ENCODE measurements around the gene ZNF804A.

Gene ZNF804A

GRCh38 chr2:184598316-184599053 is at the start of gene ZNF804A:
Gene ZNF804A, plus strand, starts transcription at chr2:184598529. Its CDS starts 431 bp downstream, at chr2:184598960.
- no peak for DNase-seq (ENCODE audit: low read depth in 1 of 2, low spot score in 1 of 2)

- DNase-seq (ENCODE audit: low read depth in 1 of 2, low spot score in 1 of 2), result no peak
Observed at GRCh38 chr2:184549153-184549552, 49.2 kb upstream of the ZNF804A start.

- DNase-seq (ENCODE audit: low read depth in 1 of 2, low spot score in 1 of 2), result no peak
Observed at GRCh38 chr2:184551626-184552025, 46.7 kb upstream of the ZNF804A start.

- DNase-seq (ENCODE audit: low read depth in 1 of 2, low spot score in 1 of 2), result no peak
Observed at GRCh38 chr2:184554736-184555135, 43.6 kb upstream of the ZNF804A start.

- DNase-seq (ENCODE audit: low read depth in 1 of 2, low spot score in 1 of 2), result no peak
Observed at GRCh38 chr2:184555352-184555751, 43.0 kb upstream of the ZNF804A start.

GRCh38 chr2:184556639-184557038 is 41.7 kb upstream of the ZNF804A start:
- DNase-seq (ENCODE audit: low read depth in 1 of 2, low spot score in 1 of 2), result no peak

GRCh38 chr2:184558713-184559464 is 39.4 kb upstream of the ZNF804A start:
- DNase-seq (ENCODE audit: low read depth in 1 of 2, low spot score in 1 of 2), result no peak

- DNase-seq (ENCODE audit: low read depth in 1 of 2, low spot score in 1 of 2), result no peak
Observed at GRCh38 chr2:184560603-184561002, 37.7 kb upstream of the ZNF804A start.

- no peak for DNase-seq (ENCODE audit: low read depth in 1 of 2, low spot score in 1 of 2)
Observed at GRCh38 chr2:184562532-184562931, 35.8 kb upstream of the ZNF804A start.

GRCh38 chr2:184564092-184564491 is 34.2 kb upstream of the ZNF804A start:
- DNase-seq (ENCODE audit: low read depth in 1 of 2, low spot score in 1 of 2), result no peak

- DNase-seq (ENCODE audit: low read depth in 1 of 2, low spot score in 1 of 2), result no peak
Observed at GRCh38 chr2:184566716-184567115, 31.6 kb upstream of the ZNF804A start.

- no peak for DNase-seq (ENCODE audit: low read depth in 1 of 2, low spot score in 1 of 2)
Observed at GRCh38 chr2:184577056-184577455, 21.3 kb upstream of the ZNF804A start.

GRCh38 chr2:184577743-184578142 is 20.6 kb upstream of the ZNF804A start:
- DNase-seq (ENCODE audit: low read depth in 1 of 2, low spot score in 1 of 2), result no peak

- no peak for DNase-seq (ENCODE audit: low read depth in 1 of 2, low spot score in 1 of 2)
Observed at GRCh38 chr2:184579226-184579625, 19.1 kb upstream of the ZNF804A start.

GRCh38 chr2:184581391-184581790 is 16.9 kb upstream of the ZNF804A start:
- no peak for DNase-seq (ENCODE audit: low read depth in 1 of 2, low spot score in 1 of 2)

- no peak for DNase-seq (ENCODE audit: low read depth in 1 of 2, low spot score in 1 of 2)
Observed at GRCh38 chr2:184589261-184589660, 9.1 kb upstream of the ZNF804A start.

- no peak for DNase-seq (ENCODE audit: low read depth in 1 of 2, low spot score in 1 of 2)
Observed at GRCh38 chr2:184596819-184597411, 1.4 kb upstream of the ZNF804A start.

- DNase-seq (ENCODE audit: low read depth in 1 of 2, low spot score in 1 of 2), result no peak
Observed at GRCh38 chr2:184597571-184597991, 748 bp upstream of the ZNF804A start.

GRCh38 chr2:184598002-184598315 is 370 bp upstream of the ZNF804A start:
- no peak for DNase-seq (ENCODE audit: low read depth in 1 of 2, low spot score in 1 of 2)

GRCh38 chr2:184599054-184599871 is 934 bp downstream of the ZNF804A start:
- no peak for DNase-seq (ENCODE audit: low read depth in 1 of 2, low spot score in 1 of 2)

- DNase-seq (ENCODE audit: low read depth in 1 of 2, low spot score in 1 of 2), result no peak
Observed at GRCh38 chr2:184599872-184600222, 1.5 kb downstream of the ZNF804A start.

- DNase-seq (ENCODE audit: low read depth in 1 of 2, low spot score in 1 of 2), result no peak
Observed at GRCh38 chr2:184602734-184603133, 4.4 kb downstream of the ZNF804A start.
